H54 (cell line): ENCODE data around the gene FAM184A.
"Not testable (repeated sequence)": the region's sequence is repeated elsewhere in the genome, so short reads cannot be mapped to it uniquely, and the experiment has no call there.

Experiments
- DNase-seq: peaks from one replicate; pipeline ENCODE4 v3.0.0; 2011; ENCODE audit warnings: low spot score, mixed read lengths; ENCODE audit not compliant: insufficient read length
- FAIRE-seq: peaks from 3 replicates; lab custom pipeline; 2011; peaks lifted over from hg19 to GRCh38; lab: Jason Lieb, UNC
- POLR2A ChIP-seq: IDR thresholded peaks from 2 replicates; pipeline ENCODE4 v1.6.1; 2011; ENCODE audit warnings: low read depth, mild to moderate bottlenecking, low read length

Gene FAM184A

GRCh38 chr6:119110601-119111548 is 32.4 kb upstream of the FAM184A start:
- FAIRE-seq, result peak; percentile 90
- TF ChIP-seq POLR2A, result no peak
- no peak for DNase-seq

DNA sequence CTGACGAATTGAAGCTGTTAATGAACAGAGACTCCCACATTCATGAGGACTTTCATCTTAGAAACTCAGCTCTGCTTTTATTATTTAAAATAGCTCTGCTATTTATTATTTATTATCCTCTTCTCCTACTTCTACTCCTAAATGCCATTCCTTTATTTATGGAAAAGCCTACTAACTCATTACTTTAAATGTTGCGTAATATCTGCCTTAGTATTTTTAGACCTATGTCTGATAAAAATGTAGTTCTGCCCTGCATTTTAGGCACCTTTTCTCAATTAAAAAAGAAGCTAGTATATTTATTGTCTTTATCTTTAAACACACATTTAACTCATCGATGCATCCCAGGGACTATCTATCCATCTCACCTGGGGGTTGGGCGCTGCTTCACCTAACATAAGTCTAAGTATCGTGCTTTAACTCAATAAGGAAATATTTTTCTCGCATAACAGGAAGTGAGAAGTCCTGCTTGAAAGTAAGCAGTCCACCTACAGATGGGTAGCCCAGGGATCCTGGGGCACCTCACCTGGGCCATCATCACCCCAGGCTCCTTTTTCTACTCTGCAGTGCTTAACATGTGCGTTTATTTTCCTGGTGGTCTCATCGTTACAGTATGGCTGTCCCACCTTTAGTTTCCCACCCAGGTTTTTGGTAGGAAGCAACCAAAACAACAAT is 31.3 kb upstream of the FAM184A start:
- DNase-seq, result no peak
- no peak for FAIRE-seq
- no peak for TF ChIP-seq POLR2A

DNA sequence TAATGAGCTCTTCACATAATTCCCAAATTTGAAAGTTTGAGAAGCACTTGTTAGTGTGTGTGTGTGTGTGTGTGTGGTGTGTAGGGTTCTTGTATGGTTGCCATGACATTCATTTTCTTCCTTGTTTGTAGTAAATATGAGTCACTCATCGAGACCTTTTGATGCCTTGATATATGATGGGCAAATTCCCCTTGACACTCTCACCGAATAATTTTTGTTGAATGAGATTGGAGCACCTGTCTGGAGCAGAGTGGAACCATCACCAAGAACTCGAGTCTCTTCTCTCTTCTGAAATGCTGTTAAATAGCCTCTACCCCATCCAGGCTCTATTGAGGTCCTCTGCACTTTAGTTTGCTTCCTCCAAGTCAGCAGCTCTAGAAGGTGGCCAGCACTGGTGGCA is 29.6 kb upstream of the FAM184A start:
- FAIRE-seq, result no peak
- no peak for TF ChIP-seq POLR2A
- DNase-seq, result no peak

GRCh38 chr6:119105282-119105681 is 26.8 kb upstream of the FAM184A start:
- FAIRE-seq, result no peak
- DNase-seq, result no peak
- no peak for TF ChIP-seq POLR2A

GRCh38 chr6:119102901-119103300 is 24.4 kb upstream of the FAM184A start:
- no peak for FAIRE-seq
- no peak for TF ChIP-seq POLR2A

GRCh38 chr6:119100115-119100514 is 21.7 kb upstream of the FAM184A start:
- FAIRE-seq, result no peak
- no peak for DNase-seq
- no peak for TF ChIP-seq POLR2A

More at GRCh38 chr6:119102901-119103300, 24.4 kb upstream of the FAM184A start:
- DNase-seq, result no peak

DNA sequence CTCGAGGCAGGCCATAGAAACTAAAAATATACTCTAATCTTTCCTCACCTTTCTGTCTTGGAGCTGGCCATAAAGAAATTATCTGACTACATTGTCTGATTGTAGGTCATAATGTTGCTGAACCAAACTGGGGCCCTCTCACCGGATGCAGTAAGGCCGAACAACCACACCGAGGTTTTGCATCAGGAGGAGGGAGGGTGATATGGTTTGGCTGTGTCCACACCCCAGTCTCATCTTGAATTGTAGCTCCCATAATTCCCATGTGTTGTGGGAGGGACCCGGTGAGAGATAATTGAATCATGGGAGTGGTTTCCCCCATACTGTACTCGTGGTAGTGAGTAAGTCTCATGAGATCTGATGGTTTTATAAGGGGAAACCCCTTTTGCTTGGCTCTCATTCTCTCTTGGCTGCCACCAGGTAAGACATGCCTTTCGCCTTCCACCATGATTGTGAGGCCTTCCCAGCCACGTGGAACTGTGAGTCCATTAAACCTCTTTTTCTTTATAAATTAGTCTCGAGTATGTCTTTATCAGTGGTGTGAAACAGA is 19.4 kb upstream of the FAM184A start:
- DNase-seq, FAIRE-seq: not testable (repeated sequence)

GRCh38 chr6:119096721-119097565 is 18.5 kb upstream of the FAM184A start:
- FAIRE-seq (no peak), DNase-seq (no peak)
- TF ChIP-seq POLR2A, result no peak

- TF ChIP-seq POLR2A, result no peak
- DNase-seq (no peak), FAIRE-seq (no peak)
Measured at GRCh38 chr6:119090256-119090655, 11.8 kb upstream of the FAM184A start.

GRCh38 chr6:119084784-119085183 is 6.3 kb upstream of the FAM184A start:
- DNase-seq (no peak), FAIRE-seq (no peak)
- no peak for TF ChIP-seq POLR2A

- FAIRE-seq (no peak), DNase-seq (no peak)
- TF ChIP-seq POLR2A, result no peak
Measured at GRCh38 chr6:119083007-119083406, 4.5 kb upstream of the FAM184A start.

DNA sequence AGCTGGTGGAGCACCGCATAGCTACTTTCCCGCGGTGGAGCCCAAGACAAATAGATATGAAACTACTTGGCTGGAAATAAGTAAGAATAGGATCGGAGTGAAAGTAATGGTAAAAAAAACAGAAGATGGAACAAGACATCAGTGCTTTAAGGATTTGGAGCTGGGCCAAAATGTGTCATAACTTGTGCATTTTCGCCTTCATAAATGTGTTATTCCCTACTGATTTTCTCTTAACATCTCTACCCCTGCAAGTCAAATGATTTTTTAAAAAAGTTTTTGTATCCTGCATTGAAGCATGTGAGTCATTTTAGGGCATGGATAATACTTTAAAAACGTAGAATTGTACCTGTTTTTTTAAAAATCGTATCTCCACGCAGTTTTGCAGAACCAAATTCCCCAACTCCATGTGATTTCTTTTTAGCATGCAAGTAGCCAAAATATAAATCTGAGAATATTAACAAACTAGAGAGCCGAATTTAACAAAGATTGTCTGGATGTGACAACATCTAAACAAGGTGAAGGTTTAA is 882 bp upstream of the FAM184A start:
- DNase-seq (no peak), FAIRE-seq (no peak)
- TF ChIP-seq POLR2A, result no peak

DNA sequence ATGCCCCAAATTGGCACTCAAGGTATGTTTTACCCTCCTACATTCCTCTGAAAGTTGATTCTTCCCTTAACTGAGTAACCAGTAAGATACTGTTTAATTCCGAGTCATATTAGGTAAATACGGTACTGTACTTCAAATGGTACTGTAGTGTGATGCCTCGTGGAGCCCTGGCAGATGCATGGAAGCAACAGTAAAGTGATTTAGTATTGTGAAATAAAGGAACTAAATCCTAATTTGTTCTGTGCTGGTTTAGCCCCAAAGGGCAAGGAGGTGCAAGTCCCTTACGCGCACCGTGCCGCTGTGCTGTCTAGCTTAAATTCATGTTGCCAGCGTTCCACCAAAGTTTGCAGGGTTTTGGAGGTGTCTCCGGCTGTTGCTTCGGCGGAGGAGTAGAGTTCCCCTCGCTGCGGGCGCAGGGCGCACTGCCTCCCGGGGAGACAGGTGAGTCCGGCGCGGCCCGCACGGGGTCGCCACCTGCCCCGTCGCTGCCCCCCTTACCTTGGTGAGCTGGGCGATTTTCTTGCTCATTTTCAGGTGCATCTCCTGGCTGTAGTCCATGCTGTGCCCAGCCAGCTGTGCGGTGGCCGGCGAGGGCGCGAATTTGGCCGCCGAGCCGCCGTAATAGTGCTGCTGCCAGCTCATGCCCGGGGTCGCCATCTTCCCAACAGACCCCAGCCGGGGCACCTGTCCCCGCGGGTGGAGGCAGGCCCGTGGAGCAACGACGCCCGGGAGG is 655 bp downstream of the FAM184A start:
- FAIRE-seq (no peak), DNase-seq (no peak)
- TF ChIP-seq POLR2A, result no peak

- DNase-seq, result no peak
- FAIRE-seq, result no peak
- no peak for TF ChIP-seq POLR2A
Measured at GRCh38 chr6:119077391-119077642, 1.1 kb downstream of the FAM184A start.
